ENCODE data around the gene SPIRE2. TPM values are rescaled to one million over a fixed set of nuclear protein-coding genes. Genes with fewer than 3 reads are reported as not detected.

The SPIRE2 gene
- total and polyA plus RNA-seq, 2 of the 13 experiments (the other 11 are each of a cell fraction or from before 2014, with no cell fraction given) = 13.3 to 37.5 TPM

GRCh38 chr16:89808475-89808874, 19.8 kb upstream of the SPIRE2 start:
- in situ Hi-C loops (cut with HindIII; ENCODE audit: extremely low pct_ligation_motif_present, low pct_unique_long_range_greater_than_20kb) = no loop called here
- no peaks in the 10 kb centered on the region for H4K20me1 ChIP-seq (ENCODE audit: insufficient read depth, low read length)
- 89% methylated on average over 4 of the region's 4 CpGs for WGBS (ENCODE audit: low lambda C conversion rate)
- H2AFZ ChIP-seq (ENCODE audit: low read length) = no peak overlapping the region
- no peaks in the 10 kb centered on the region for H3K9me3 ChIP-seq (ENCODE audit: low read length)
- peaks cover 7% of the 10 kb centered on the region for H3K79me2 ChIP-seq (ENCODE audit: insufficient read depth, low read length)
- no peak overlapping the region for H3K4me3 ChIP-seq (replicated peaks in 1 of 3; ENCODE audit: insufficient read depth in 1 of 3, low read depth in 2 of 3, low read length in 3 of 3)
- no peaks in the 10 kb centered on the region for H3K27me3 ChIP-seq (ENCODE audit: control insufficient read depth in 1 of 2, insufficient read depth in 2 of 2, low read length in 2 of 2)
- peak; percentile 26 for FAIRE-seq
- no peak overlapping the region for H3K4me2 ChIP-seq (ENCODE audit: low read depth, low read length)
- DNase-seq (ENCODE audit: low spot score) = no peak
- intact Hi-C loops (cut with micrococcal nuclease; ENCODE audit: unreplicated experiment) = no loop called here
- peaks cover 15% of the 10 kb centered on the region for H3K4me1 ChIP-seq (ENCODE audit: insufficient read depth, low read length)
- H3K27ac ChIP-seq (ENCODE audit: extremely low read length, insufficient read depth, low read length) = no peak overlapping the region
- CTCF ChIA-PET (ENCODE audit: low intra/inter-chr PET ratio, low total read pairs) = no interaction called here
- TF ChIP-seq PAWR (CRISPR knock-in tag; IDR thresholded peaks at IDR 0.05; ENCODE audit: borderline replicate concordance) = no peak
- no peak for TF ChIP-seq RNF219 (CRISPR knock-in tag; IDR thresholded peaks at IDR 0.05)
- TF ChIP-seq ZNF619 (CRISPR knock-in tag; IDR thresholded peaks at IDR 0.05) = no peak
- no peak for TF ChIP-seq FOXK1 (CRISPR knock-in tag; IDR thresholded peaks at IDR 0.05; ENCODE audit: borderline replicate concordance, low read depth)
- no peak for TF ChIP-seq SALL1 (CRISPR knock-in tag; IDR thresholded peaks at IDR 0.05)
- no peak for TF ChIP-seq TAF1 (CRISPR knock-in tag; IDR thresholded peaks at IDR 0.05)
- TF ChIP-seq DBP (CRISPR knock-in tag; IDR thresholded peaks at IDR 0.05; ENCODE audit: not compliant biosample characterization) = no peak
- TF ChIP-seq SKI (IDR thresholded peaks at IDR 0.05; ENCODE audit: partially characterized antibody) = no peak
- no peak for TF ChIP-seq MLX (CRISPR knock-in tag; IDR thresholded peaks at IDR 0.05)
- no peak for TF ChIP-seq ZSCAN31 (CRISPR knock-in tag; IDR thresholded peaks at IDR 0.05; ENCODE audit: low read depth)
- TF ChIP-seq ZFP82 (CRISPR knock-in tag; IDR thresholded peaks at IDR 0.05; ENCODE audit: borderline replicate concordance) = no peak
- no peak for TF ChIP-seq XRCC5 (optimal IDR thresholded peaks at IDR 0.05; ENCODE audit: low read length)
- no peak for TF ChIP-seq GPN1 (CRISPR knock-in tag; IDR thresholded peaks at IDR 0.05; ENCODE audit: borderline replicate concordance)
- no peak for TF ChIP-seq MBD4 (IDR thresholded peaks at IDR 0.05; ENCODE audit: borderline replicate concordance, low read length)
- TF ChIP-seq TAF15 (IDR thresholded peaks at IDR 0.05; ENCODE audit: low read depth, low read length, poor library complexity, severe bottlenecking) = no peak
- no peak for TF ChIP-seq ZNF879 (CRISPR knock-in tag; IDR thresholded peaks at IDR 0.05)
- no peak for TF ChIP-seq PCBP2 (optimal IDR thresholded peaks at IDR 0.05; ENCODE audit: low read depth, low read length, poor library complexity, severe bottlenecking)
- no peak for TF ChIP-seq CSRNP1 (CRISPR knock-in tag; IDR thresholded peaks at IDR 0.05)
- peaks cover 18 to 61% of the 10 kb centered on the region in 2 experiments for H3K36me3 ChIP-seq (replicated peaks in 1 of 2; ENCODE audit: control insufficient read depth in 1 of 2, insufficient read depth in 2 of 2, low read length in 2 of 2)
- POLR2A ChIA-PET = no interaction called here
- ATAC-seq = no peak
- H3K9ac ChIP-seq (ENCODE audit: insufficient read depth, low read depth, low read length) = no peak overlapping the region
- no TSS peak for BruUV-seq (replicated peaks)

Data from HepG2 (cell line).